HL-60 (cell line): ENCODE results near the gene PDK1.

ENCODE experiments used
- GABPA ChIP-seq: IDR thresholded peaks from 2 replicates; pipeline ENCODE4 v1.6.1; 2012; ENCODE audit warnings: low read depth
- POLR2AphosphoS5 ChIP-seq: IDR thresholded peaks from 2 replicates; pipeline ENCODE4 v1.6.1; 2012; ENCODE audit warnings: low read depth
- SPI1 ChIP-seq: IDR thresholded peaks from 2 replicates; pipeline ENCODE4 v1.6.1; 2012; ENCODE audit warnings: low read depth, mild to moderate bottlenecking, borderline replicate concordance
- TF ChIP-seq, protein P1 (sequence below): IDR thresholded peaks from one replicate; pipeline ENCODE4 v1.5.1; 2011; ENCODE audit warnings: low read length, control low read depth, inconsistent platforms; ENCODE audit not compliant: insufficient read depth
- TF ChIP-seq, protein P2 (sequence below): IDR thresholded peaks from 2 replicates; pipeline ENCODE4 v1.6.1; 2012; ENCODE audit warnings: low read depth; ENCODE audit not compliant: insufficient replicate concordance

GRCh38 chr2:172612051-172612450 lies 56.2 kb downstream of the PDK1 start:
- TF ChIP-seq, protein P1, sequence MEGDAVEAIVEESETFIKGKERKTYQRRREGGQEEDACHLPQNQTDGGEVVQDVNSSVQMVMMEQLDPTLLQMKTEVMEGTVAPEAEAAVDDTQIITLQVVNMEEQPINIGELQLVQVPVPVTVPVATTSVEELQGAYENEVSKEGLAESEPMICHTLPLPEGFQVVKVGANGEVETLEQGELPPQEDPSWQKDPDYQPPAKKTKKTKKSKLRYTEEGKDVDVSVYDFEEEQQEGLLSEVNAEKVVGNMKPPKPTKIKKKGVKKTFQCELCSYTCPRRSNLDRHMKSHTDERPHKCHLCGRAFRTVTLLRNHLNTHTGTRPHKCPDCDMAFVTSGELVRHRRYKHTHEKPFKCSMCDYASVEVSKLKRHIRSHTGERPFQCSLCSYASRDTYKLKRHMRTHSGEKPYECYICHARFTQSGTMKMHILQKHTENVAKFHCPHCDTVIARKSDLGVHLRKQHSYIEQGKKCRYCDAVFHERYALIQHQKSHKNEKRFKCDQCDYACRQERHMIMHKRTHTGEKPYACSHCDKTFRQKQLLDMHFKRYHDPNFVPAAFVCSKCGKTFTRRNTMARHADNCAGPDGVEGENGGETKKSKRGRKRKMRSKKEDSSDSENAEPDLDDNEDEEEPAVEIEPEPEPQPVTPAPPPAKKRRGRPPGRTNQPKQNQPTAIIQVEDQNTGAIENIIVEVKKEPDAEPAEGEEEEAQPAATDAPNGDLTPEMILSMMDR = no peak
- TF ChIP-seq POLR2AphosphoS5 = no peak
- TF ChIP-seq, protein P2, sequence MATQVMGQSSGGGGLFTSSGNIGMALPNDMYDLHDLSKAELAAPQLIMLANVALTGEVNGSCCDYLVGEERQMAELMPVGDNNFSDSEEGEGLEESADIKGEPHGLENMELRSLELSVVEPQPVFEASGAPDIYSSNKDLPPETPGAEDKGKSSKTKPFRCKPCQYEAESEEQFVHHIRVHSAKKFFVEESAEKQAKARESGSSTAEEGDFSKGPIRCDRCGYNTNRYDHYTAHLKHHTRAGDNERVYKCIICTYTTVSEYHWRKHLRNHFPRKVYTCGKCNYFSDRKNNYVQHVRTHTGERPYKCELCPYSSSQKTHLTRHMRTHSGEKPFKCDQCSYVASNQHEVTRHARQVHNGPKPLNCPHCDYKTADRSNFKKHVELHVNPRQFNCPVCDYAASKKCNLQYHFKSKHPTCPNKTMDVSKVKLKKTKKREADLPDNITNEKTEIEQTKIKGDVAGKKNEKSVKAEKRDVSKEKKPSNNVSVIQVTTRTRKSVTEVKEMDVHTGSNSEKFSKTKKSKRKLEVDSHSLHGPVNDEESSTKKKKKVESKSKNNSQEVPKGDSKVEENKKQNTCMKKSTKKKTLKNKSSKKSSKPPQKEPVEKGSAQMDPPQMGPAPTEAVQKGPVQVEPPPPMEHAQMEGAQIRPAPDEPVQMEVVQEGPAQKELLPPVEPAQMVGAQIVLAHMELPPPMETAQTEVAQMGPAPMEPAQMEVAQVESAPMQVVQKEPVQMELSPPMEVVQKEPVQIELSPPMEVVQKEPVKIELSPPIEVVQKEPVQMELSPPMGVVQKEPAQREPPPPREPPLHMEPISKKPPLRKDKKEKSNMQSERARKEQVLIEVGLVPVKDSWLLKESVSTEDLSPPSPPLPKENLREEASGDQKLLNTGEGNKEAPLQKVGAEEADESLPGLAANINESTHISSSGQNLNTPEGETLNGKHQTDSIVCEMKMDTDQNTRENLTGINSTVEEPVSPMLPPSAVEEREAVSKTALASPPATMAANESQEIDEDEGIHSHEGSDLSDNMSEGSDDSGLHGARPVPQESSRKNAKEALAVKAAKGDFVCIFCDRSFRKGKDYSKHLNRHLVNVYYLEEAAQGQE = no peak
- TF ChIP-seq GABPA = no peak
- TF ChIP-seq SPI1 = no peak
